Endothelial cell of umbilical vein (primary cell): ENCODE results near the gene PDE11A. TPM values are rescaled to one million over a fixed set of nuclear protein-coding genes. Genes with fewer than 3 reads are reported as not detected.

Experiments used
- BruUV-seq: library from RNA; stranded (reverse); fragments of 400-500 nt; replicated peaks from 2 replicates; lab custom pipeline; 2021; lab: Mats Ljungman, UMichigan
- CTCF ChIA-PET: fragments of 300-600, 350-600 bp; sonication (Branson Sonifier 250); formaldehyde crosslinking; loops from one replicate; lab custom pipeline; 2021; ENCODE audit warnings: antibody characterized with exemption, inconsistent platforms; lab: Charles Lee
- POLR2A ChIA-PET: fragments of 300-600, 350-600 bp; sonication (Branson Sonifier 250); formaldehyde crosslinking; loops from one replicate; lab custom pipeline; 2021; ENCODE audit warnings: antibody characterized with exemption, inconsistent platforms; lab: Charles Lee
- DNase-seq: peaks from one replicate; pipeline ENCODE4 v3.0.0-alpha.2; 2011; ENCODE audit warnings: low read depth, low spot score
- FAIRE-seq: peaks from 2 replicates; lab custom pipeline; 2011; peaks lifted over from hg19 to GRCh38; lab: Jason Lieb, UNC
- H2AFZ ChIP-seq: 2 replicates; pipeline ENCODE4 v1.6.0; 2012; ENCODE audit warnings: low read depth, low read length, control low read depth, inconsistent platforms
- H3K27ac ChIP-seq: 2 replicates; pipeline ENCODE4 v1.5.1; 2011; ENCODE audit warnings: low read depth, mild to moderate bottlenecking, control low read depth, low read length, moderate library complexity; ENCODE audit not compliant: insufficient read depth
- H3K27me3 ChIP-seq, 2 experiments: 2 replicates each; pipeline versions ENCODE4 v1.6.0 to v1.6.1; 2011; ENCODE audit warnings: low read length in 2 of 2, mixed read lengths in 1 of 2; ENCODE audit not compliant: control insufficient read depth in 2 of 2, insufficient read depth in 2 of 2
- H3K36me3 ChIP-seq, 2 experiments: 2 replicates in 1 of 2; 3 replicates in 1 of 2; pipeline ENCODE4 v1.5.1; 2011; ENCODE audit warnings: low read length in 2 of 2, mild to moderate bottlenecking in 1 of 2, moderate library complexity in 1 of 2; ENCODE audit not compliant: control insufficient read depth in 2 of 2, insufficient read depth in 2 of 2; ENCODE audit errors: extremely low read depth in 1 of 2
- H3K4me1 ChIP-seq: 3 replicates; pipeline ENCODE4 v1.5.1; 2011; ENCODE audit warnings: mild to moderate bottlenecking, low read length; ENCODE audit not compliant: control insufficient read depth, insufficient read depth; ENCODE audit errors: extremely low read depth
- H3K4me2 ChIP-seq: 2 replicates; pipeline ENCODE4 v1.6.1; 2011; ENCODE audit warnings: low read length, control low read depth, mixed read lengths; ENCODE audit not compliant: insufficient read depth
- H3K4me3 ChIP-seq, 3 experiments: fragments of 200-600 bp in 1 of 3; sonication (generic), shearing (Covaris generic) in 1 of 3; replicated peaks in 1 of 3; 2 replicates each; pipeline ENCODE4 v1.5.1; 2011 to 2016; ENCODE audit warnings: control low read depth in 3 of 3, low read length in 3 of 3, mild to moderate bottlenecking in 2 of 3, inconsistent platforms in 1 of 3, low read depth in 1 of 3, moderate library complexity in 1 of 3; ENCODE audit not compliant: insufficient read depth in 1 of 3
- H3K79me2 ChIP-seq: 2 replicates; pipeline ENCODE4 v1.6.0; 2012; ENCODE audit warnings: low read length, inconsistent platforms; ENCODE audit not compliant: control insufficient read depth, insufficient read depth
- H3K9ac ChIP-seq: replicated peaks from 2 replicates; pipeline ENCODE3; 2011; ENCODE audit warnings: low read length, control low read depth; ENCODE audit not compliant: insufficient read depth; ENCODE audit errors: extremely low read depth
- H3K9me1 ChIP-seq: replicated peaks from 3 replicates; pipeline ENCODE4 v1.6.0; 2011; ENCODE audit warnings: mild to moderate bottlenecking, low read length; ENCODE audit not compliant: control insufficient read depth, insufficient read depth; ENCODE audit errors: extremely low read depth
- H3K9me3 ChIP-seq: replicated peaks from 2 replicates; pipeline ENCODE4 v1.5.1; 2012; ENCODE audit warnings: low read length, inconsistent platforms; ENCODE audit not compliant: control insufficient read depth, insufficient read depth
- H4K20me1 ChIP-seq: replicated peaks from 2 replicates; pipeline ENCODE3; 2011; ENCODE audit warnings: mild to moderate bottlenecking, low read length; ENCODE audit not compliant: control insufficient read depth, insufficient read depth; ENCODE audit errors: extremely low read depth
- CTCF ChIP-seq, 2 donors: IDR thresholded peaks; 1 replicate in 1 of 2; 2 replicates in 1 of 2; pipeline ENCODE4 v1.5.1; 2011; ENCODE audit warnings: low read length in 2 of 2, mild to moderate bottlenecking in 2 of 2, moderate library complexity in 2 of 2, control low read depth in 1 of 2, inconsistent platforms in 1 of 2, low read depth in 1 of 2; ENCODE audit not compliant: insufficient read depth in 1 of 2; ENCODE audit errors: extremely low read depth in 1 of 2
- EZH2 ChIP-seq: IDR thresholded peaks from 2 replicates; pipeline ENCODE4 v1.6.1; 2012; ENCODE audit warnings: borderline replicate concordance, low read depth, mild to moderate bottlenecking, moderate library complexity, low read length, inconsistent platforms; ENCODE audit not compliant: severe bottlenecking
- FOS ChIP-seq: IDR thresholded peaks from 2 replicates; pipeline ENCODE4 v1.6.1; 2011; ENCODE audit warnings: mild to moderate bottlenecking, low read length, moderate library complexity, borderline replicate concordance; ENCODE audit not compliant: insufficient read depth
- GATA2 ChIP-seq: IDR thresholded peaks from 2 replicates; pipeline ENCODE4 v1.7.0; 2011; ENCODE audit warnings: low read depth, mild to moderate bottlenecking, moderate library complexity, mixed read lengths, low read length; ENCODE audit not compliant: insufficient read length, insufficient read depth
- JUN ChIP-seq: IDR thresholded peaks from 2 replicates; pipeline ENCODE4 v1.6.1; 2011; ENCODE audit warnings: borderline replicate concordance, low read depth; ENCODE audit not compliant: insufficient read length, insufficient read depth
- MAX ChIP-seq: IDR thresholded peaks from 2 replicates; pipeline ENCODE4 v1.6.1; 2011; ENCODE audit not compliant: insufficient read depth, insufficient read length
- MYC ChIP-seq: IDR thresholded peaks from one replicate; pipeline ENCODE4 v1.6.1; 2011; ENCODE audit warnings: mild to moderate bottlenecking, low read depth, low read length
- POLR2A ChIP-seq: IDR thresholded peaks from 2 replicates; pipeline ENCODE4 v1.6.1; 2012; ENCODE audit warnings: low read depth, mild to moderate bottlenecking, control low read depth, low read length
- POLR2AphosphoS5 ChIP-seq: IDR thresholded peaks from 2 replicates; pipeline ENCODE4 v1.6.1; 2012; ENCODE audit warnings: low read depth, mild to moderate bottlenecking, control low read depth, low read length, moderate library complexity; ENCODE audit not compliant: insufficient read depth
- dilution Hi-C: fragments of 300-500 bp; cut with MboI; formaldehyde crosslinking; loops from one replicate; pipeline ENCODE4 v1.15.0; 2019; ENCODE audit warnings: low sequenced_read_pairs; ENCODE audit not compliant: extremely low pct_ligation_motif_present
- intact Hi-C: fragments of 100-400 bp; cut with micrococcal nuclease; formaldehyde crosslinking; loops from one replicate; pipeline ENCODE4 v1.10.0; 2022
- polyA plus RNA-seq, 4 experiments: library from polyadenylated mRNA; depleted of rRNA in 3 of 4; stranded (reverse) in 3 of 4; unstranded in 1 of 4; fragments of >200 nt; gene quantifications; 2 replicates each; pipeline versions ENCODE4 v1.2.1 to v1.2.3, GENCODE V29; 2011 to 2012; ENCODE audit warnings: missing spikeins in 1 of 4
- total RNA-seq: library from RNA; stranded (reverse); gene quantifications from 2 replicates; pipeline ENCODE4 v1.2.3, GENCODE V29; 2021

Gene PDE11A
- total and polyA plus RNA-seq, 2 donors (not counting 3 experiments of a cell fraction or from before 2014, with no cell fraction given): 0.07 to 0.51 TPM

GRCh38 chr2:177715771-177716170 is 356.8 kb downstream of the PDE11A start:
- H2AFZ ChIP-seq: no peak overlapping the region
- CTCF ChIA-PET: no interaction called here

More at GRCh38 chr2:177715771-177716170, 356.8 kb downstream of the PDE11A start:
- dilution Hi-C loops (no loop called here), intact Hi-C loops (no loop called here)
- no peak overlapping the region for H3K27ac ChIP-seq
- H3K4me1 ChIP-seq: no peaks in the 10 kb centered on the region
- FAIRE-seq (no peak), DNase-seq (no peak)
- no peak overlapping the region for H3K9ac ChIP-seq
- H3K79me2 ChIP-seq: no peaks in the 10 kb centered on the region
- H3K4me2 ChIP-seq: no peak overlapping the region
- no peaks in the 10 kb centered on the region for H3K9me3 ChIP-seq
- POLR2A ChIA-PET: no interaction called here
- H3K9me1 ChIP-seq: no peaks in the 10 kb centered on the region
- H3K27me3 ChIP-seq: peaks cover 0 to 2% of the 10 kb centered on the region in 2 experiments
- H3K4me3 ChIP-seq: no peak overlapping the region
- no peaks in the 10 kb centered on the region for H3K36me3 ChIP-seq
- BruUV-seq: no TSS peak
- no peaks in the 10 kb centered on the region for H4K20me1 ChIP-seq
- no peak for TF ChIP-seq MAX
- no peak for TF ChIP-seq POLR2A
- TF ChIP-seq MYC: no peak
- no peak for TF ChIP-seq EZH2
- no peak for TF ChIP-seq GATA2
- TF ChIP-seq FOS: no peak
- no peak for TF ChIP-seq CTCF (IDR thresholded peaks at IDR 0.05; ENCODE audit: extremely low read depth in 1 of 2, insufficient read depth in 1 of 2, low read depth in 1 of 2, low read length in 2 of 2)
- TF ChIP-seq POLR2AphosphoS5: no peak
- no peak for TF ChIP-seq JUN
